GM18502 (cell line): Measurements from ENCODE around the gene DXO.
"Not testable (repeated sequence)": the region's sequence is repeated elsewhere in the genome, so short reads cannot be mapped to it uniquely, and the experiment has no call there.

Experiments
- ATAC-seq: cut with Tn5 transposase; IDR thresholded peaks from one replicate; pipeline ENCODE4 v1.9.1; 2021; ENCODE audit warnings: mild to moderate bottlenecking; ENCODE audit not compliant: unreplicated experiment, poor library complexity

Gene DXO

DNA sequence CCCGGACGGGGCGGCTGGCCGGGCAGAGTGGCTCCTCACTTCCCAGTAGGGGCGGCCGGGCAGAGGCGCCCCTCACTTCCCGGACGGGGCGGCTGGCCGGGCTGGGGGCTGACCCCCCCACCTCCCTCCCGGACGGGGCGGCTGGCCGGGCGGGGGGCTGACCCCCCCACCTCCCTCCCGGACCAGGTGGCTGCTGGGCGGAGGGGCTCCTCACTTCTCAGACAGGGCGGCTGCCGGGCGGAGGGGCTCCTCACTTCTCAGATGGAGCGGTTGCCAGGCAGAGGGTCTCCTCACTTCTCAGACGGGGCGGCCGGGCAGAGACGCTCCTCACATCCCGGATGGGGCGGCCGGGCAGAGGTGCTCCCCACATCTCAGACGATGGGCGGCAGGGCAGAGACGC lies 39.8 kb downstream of the DXO start:
- not testable (repeated sequence) for ATAC-seq

DNA sequence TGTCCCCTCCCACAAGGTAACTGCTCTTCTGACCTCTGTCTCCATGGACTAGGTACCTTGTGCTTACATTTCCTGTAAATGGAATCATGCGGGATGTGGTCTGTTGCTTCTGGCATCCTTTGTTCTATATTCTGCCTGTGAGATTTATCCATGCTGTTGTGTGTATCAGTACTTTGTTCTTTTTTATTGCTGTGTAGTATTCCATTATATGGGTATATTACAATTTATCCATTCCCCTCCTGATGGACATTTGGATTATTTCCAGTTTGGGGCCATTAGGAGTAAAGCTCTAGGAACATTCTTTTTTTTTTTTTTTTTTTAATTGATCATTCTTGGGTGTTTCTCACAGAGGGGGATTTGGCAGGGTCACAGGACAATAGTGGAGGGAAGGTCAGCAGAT lies 41.0 kb downstream of the DXO start:
- no peak for ATAC-seq

DNA sequence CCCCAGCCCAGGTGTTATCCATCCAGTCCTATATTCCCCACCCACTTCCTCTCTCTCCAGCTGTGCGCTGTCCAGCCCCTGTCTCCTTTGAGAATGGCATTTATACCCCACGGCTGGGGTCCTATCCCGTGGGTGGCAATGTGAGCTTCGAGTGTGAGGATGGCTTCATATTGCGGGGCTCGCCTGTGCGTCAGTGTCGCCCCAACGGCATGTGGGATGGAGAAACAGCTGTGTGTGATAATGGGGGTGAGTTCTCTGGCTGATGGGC lies 43.3 kb downstream of the DXO start:
- no peak for ATAC-seq

DNA sequence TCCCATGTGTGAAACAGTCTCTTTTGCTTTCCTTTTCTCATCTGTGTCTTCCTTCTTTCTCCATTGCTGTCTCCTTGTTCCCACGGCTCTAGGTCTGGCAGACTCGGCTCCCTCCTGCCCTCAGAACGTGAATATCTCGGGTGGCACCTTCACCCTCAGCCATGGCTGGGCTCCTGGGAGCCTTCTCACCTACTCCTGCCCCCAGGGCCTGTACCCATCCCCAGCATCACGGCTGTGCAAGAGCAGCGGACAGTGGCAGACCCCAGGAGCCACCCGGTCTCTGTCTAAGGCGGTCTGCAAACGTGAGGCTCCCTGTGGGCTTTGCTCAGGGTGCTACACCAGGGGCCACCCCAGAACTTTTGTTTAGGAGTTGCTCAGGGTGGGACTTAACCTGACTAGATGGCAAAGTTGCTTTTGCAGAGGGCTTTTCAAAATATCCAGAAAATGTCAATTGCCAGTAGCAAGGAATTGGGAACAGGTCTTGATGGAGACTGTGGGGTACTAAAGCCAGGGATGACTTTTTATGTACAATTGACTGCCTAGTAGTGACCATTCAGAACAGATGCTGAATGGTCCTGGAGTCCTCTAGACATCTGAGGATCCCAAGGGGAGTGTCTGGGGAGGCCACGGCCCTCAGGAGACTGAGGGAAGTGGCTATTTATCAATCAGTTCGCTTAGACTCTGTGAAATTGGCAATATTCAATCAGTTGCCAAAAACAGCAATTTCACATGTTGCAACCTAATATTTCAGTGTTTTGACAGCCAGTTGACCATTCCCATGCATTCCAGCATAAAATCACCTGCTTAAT lies 43.9 kb downstream of the DXO start:
- no peak for ATAC-seq

DNA sequence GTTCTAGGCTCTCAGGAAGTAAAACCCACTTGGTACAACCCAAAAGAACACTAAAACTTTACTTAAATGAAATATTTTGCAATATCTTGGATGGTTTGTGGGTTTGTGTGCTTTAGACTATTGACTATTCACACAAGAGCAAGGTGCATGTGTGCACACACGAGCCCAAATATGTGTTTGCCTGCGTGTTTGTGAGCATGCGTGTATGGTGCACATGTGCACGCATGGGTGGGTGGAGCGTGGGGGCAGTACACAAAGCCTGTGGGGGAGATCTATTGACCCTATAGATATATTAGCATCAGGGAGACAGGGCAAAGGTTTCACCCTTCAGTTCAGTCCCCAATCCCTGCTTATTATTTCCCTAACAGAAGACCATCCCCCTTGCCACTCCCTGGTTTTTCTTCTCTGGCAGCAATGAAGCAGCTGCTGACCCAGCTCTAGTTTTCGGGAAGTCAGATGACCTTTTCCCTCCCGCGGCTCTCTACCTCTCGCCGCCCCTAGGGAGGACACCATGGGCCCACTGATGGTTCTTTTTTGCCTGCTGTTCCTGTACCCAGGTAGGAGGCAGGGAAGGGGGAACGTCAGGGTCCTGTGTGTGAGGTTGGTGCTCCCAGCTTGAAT lies 44.6 kb downstream of the DXO start, which contains the start of gene C2:
Gene C2 (plus strand): TSS at position 476 of the 621 bp plus-strand sequence. CDS start 36 bp downstream, at position 512.
- no peak for ATAC-seq

DNA sequence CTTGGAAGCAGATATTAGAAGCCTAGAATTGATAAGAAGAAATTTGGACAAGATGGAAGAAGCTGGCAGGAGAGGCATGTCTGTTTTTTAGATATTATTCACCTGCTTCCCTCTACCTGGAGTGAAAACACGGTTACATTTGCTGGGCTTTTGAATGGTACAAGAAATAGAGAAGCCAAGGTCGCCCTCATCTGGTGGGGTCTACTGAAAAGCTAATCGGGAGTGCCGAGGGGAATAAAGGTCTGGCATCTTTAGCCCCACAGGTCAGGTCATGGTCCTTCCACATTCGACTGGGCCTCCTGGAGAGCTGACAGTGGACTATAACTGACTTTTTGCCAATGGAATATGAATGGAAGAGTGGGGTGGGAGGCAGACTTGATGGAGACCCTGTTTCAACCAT lies 49.0 kb downstream of the DXO start:
- no peak for ATAC-seq

DNA sequence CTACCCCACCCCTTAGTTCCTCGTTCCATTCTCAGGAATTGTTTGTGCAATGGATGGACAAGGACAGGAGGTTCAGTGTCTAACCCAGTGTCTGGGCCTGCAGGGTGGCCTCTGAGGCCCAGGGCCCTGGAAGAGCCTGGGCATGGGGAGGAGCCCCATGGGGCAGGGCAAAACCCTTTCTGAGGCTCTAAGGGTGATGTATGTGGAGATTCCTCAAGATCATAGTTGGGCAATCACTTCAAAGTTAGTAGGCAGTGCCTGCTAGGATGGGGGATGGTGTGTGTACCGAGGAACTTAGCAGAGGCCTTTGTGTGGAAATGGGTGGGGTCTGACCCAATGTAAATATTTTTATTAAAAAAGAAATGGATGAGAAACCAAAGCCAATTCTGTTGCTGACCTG lies 51.1 kb downstream of the DXO start:
- no peak for ATAC-seq
